GM12873 (cell line): ENCODE measurements around the gene IGF2BP2.

Experiments
- CTCF ChIP-seq: IDR thresholded peaks from 2 replicates; pipeline ENCODE4 v1.5.1; 2012; ENCODE audit warnings: low read depth, mild to moderate bottlenecking, moderate library complexity, low read length, control low read depth; ENCODE audit not compliant: insufficient read depth; ENCODE audit errors: missing control alignments

IGF2BP2 gene

GRCh38 chr3:185824051-185825005, 514 bp downstream of the IGF2BP2 start:
- no peak for TF ChIP-seq CTCF

- no peak for TF ChIP-seq CTCF
Measured at GRCh38 chr3:185823078-185824044, 1.5 kb downstream of the IGF2BP2 start.

GRCh38 chr3:185822221-185823000, 2.4 kb downstream of the IGF2BP2 start:
- TF ChIP-seq CTCF, result no peak

GRCh38 chr3:185820973-185821758, 3.7 kb downstream of the IGF2BP2 start:
- no peak for TF ChIP-seq CTCF

- no peak for TF ChIP-seq CTCF
Measured at GRCh38 chr3:185818267-185818875, 6.5 kb downstream of the IGF2BP2 start.
